ENCODE results near the gene SLC16A13.

The SLC16A13 gene

DNA sequence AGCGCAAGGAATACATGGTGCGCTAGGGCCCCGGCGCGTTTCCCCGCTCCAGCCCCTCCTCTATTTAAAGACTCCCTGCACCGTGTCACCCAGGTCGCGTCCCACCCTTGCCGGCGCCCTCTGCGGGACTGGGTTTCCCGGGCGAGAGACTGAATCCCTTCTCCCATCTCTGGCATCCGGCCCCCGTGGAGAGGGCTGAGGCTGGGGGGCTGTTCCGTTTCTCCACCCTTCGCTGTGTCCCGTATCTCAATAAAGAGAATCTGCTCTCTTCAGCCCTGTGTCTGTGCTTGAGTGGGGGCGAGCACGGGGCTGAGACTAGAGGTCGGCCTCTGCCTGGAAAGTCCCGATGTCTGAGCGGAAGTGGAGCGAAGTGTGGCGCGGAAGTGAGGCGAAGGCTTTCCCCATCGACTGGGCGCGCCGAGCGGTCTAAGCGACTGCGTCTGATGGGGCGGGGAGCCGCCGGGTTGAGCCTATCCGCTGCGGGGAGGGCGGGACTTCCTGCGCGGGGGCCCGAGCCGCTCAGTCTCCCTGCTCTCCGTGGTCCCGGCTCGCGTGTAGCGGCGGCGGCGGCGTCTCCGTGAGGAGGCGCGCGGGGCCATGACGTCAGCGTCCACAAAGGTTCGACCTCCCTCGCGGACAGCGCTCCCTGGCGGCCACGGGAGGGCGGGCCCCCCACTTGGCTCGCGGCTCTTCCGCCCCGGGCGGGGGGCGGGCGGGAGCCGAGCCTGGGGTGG is 21.4 kb upstream of the SLC16A13 start:
- peak; percentile 94 for DNase-seq

DNA sequence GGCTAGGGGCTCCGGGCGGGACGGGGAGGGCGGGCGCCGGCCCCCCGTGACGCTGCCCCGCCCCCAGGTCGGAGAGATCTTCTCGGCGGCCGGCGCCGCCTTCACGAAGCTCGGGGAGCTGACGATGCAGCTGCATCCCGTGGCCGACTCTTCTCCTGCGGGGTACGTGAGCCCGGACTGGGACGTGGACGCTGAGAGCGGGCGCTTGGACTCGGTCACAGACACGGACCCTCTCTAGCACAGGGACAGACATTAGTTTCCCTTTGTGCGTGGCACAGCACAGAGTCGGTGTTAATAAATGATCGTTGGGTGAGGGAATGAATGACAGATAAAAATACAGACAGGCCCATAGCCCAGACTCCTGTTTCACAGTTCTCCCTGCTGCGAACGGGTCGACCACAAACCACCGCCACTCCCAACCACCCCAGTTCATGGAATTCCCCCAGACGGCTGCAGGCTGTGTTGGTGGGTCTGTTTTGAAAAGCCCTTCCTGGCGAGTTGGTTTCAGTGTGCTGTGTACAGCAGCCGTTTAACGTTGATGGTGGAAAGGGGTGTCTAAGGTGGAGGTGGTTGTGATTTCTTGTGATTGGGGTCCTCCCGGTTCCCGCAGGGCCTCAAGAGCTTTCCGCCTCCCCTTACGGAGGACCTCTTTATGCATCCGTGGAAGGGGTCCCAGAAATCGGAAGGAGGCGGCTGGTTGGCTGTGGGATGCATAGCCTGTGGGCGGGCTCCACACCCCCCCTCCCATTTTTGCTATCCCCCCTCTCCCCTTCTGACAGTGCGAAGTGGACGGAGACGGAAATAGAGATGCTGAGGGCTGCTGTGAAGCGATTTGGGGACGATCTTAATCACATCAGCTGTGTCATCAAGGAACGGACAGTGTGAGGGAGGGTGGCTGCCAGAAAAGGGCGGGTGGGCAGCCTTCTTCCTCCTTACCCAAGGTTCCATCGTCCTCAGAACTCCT is 20.5 kb upstream of the SLC16A13 start:
- DNase-seq, result no peak

DNA sequence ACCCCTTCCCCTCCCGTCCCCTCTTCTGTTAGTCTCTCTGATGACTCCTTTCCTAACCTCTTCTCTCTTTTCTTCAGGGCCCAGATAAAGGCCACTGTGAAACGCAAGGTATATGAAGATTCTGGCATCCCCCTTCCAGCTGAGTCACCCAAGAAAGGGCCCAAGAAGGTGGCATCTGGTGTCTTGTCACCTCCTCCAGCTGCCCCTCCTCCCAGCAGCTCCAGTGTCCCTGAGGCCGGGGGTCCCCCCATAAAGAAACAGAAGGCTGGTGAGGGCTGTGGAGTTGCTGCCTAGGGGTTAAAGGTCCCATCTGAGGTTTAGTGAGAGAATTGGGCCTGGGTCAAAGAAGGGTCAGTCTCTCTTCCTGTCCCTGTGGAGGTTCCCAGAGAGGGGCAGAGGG is 19.4 kb upstream of the SLC16A13 start:
- no peak for DNase-seq

DNA sequence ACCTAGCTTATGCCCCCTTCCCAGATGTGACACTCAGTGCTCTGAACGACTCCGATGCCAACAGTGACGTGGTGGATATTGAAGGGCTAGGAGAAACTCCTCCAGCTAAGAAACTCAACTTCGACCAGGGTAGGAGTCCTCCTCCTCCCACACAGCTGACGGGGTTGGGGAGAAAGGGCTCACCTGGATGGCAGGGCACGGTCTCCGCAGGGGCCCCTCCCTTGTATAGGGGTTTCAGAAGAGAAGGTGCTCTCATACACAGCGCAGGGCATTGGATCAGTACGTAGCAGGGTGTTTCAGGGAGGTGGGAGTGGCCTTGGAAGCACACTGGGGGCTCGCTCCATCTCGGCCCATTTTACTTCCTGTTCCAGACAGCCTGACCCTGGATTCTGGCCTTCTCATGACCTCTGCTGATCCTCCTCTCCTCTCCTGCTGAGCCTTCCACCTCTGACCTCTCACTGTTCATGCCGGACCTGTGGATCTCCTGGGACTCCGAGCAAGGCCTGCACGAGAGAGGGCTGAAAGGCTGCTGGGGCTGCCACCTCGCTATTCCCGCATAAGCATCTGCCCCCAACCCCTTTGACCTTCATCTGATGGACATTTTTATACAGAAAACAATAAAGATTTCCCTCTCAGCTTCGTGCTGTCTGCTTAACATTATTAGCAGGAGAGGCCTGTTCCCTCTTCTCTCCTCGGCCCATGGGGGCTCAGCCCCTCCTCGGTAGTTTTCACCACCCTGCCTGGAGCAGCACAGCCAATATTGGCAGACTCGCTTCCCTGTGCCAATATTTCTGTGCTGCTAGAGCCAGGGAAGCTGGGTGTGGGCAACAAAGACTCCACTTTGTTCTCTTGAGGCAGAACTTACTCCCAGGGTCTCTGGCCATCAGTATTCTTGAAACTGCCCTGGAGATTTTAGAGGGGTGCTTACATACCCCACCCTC is 18.7 kb upstream of the SLC16A13 start:
- no peak for DNase-seq

DNA sequence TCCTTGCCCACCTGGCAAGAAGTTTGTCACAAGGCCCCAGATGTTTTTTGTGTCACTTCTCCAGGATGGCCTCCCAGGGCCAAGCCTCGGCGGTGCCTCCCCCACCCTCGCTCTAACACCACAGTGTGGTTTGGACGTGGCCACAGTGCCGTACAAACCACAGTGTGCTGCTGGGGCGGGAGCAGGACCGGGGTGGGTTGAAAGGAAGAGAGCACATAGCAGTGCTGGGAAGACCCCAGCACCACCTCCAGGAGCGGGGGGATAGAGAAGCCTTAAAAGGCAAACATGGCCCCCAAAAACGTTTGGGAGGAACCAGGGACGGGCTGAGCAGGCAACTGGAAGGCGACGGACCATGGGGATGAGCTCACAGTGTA is 18.0 kb upstream of the SLC16A13 start:
- no peak for DNase-seq

DNA sequence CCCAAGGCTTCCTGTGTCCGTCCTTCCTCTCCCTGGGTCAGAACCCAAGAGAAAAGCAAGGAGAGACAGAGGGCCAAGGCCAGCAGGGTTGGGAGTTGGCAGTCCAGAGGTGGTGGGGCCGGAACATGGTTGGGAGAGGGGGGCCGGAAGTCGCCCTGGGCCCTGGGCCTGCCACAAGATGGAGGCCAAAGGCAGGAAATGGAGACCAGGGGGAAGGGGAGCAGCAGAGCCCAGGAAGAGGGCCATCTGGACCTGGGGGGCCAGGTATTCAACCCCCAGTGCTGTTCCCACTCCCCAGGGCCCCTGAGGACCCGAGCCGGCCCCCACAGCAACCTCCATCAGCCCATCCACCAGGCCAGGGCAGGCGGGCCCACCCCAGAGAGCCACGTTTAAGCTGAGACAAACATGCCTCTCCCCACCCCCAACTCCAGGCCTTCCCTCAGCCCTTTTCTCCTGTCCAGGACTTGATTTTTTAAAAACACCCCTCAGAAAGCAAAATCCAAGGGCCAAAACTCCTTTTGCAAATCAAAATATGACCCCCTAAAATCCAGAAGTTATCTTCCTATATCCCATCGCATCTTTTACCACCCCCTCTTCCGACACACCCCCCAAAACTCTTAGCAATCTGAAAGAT is 17.4 kb upstream of the SLC16A13 start:
- no peak for DNase-seq

DNA sequence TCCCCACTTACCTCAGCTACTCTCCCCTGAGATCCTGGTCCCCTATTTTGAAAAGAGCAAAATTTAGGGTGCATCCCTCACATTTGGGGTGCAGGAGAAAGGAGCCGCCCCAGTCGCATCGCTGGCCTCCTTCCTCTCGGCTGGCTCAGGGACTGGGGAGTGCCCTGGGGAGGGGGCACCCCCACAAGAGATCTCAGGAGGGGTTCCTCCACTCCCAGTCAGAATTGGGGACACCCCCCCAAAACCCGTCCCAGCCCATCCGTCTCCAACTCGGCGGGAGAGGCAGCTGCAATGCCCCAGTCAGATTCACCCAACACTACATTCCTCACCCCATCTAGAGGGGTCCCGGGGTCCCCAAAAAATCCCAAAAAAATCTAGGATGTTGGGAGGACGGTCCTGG is 16.4 kb upstream of the SLC16A13 start:
- no peak for DNase-seq

DNA sequence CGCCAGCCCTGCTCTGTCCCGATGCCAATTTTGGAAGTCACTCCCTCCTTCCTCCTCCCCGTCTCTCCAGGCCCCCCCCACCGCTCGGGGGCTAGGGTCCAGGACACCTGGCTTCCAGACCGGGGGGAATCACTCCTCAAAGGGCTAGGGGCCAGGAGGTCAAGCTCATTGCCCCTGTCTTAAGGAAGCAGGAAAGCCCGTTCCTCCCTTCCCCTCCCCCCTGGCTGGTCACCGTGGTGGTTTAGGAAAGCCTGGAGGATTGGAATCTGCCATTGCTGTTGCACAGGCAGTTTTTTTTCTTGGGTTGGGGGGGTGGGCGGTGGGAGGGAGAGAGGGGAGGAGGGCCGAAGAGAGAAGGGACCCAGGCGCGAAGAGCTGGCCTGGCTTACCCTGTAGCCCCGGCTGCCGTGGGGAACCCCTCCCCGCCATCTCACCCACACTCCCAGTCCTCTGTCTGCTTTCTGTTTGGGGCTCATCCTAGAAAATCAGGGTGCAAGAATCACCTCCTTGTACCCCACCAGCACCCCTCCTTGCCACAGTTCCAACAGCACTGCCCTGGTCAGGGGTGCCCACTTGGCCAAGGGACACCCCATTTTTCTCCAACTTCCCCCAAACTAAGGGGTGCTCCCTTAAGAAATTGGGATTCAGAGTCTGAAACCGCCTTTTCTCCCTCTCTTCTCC is 15.8 kb upstream of the SLC16A13 start:
- peak; percentile 36 for DNase-seq

DNA sequence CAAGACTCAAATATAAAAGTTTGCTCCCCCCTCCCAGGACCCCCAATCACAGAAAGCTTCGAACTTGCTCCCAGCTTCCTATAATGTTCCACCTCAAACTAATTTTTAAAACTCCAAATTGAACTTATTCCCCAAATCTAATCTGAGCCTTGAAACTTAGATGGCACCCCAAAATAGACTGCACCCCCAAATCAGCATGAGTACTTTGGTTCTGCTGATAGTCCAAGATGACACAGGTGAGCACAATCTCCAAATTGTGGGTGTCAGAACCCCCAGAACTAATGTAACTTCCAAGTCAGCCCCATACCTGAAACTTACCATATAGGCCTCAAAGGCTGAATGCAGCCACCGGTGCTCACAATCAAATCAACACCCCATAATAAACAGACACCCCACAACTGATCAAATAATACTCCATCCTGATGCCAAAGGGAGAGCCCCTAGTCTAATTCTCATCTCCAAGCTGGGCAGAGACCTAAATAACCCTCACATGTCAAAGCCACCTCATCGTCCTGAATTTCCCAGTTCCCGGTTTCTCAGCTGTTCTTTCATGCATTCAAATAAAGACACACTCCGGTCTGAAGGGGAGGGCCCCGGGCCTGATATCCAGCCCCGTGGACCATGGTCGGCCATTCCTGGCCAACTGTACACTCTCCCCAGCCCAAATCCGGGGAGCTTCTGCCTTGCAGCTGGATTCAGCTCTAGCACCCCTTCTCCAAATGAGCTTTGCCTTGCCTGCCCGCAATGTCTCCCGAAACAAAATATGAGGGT is 14.7 kb upstream of the SLC16A13 start:
- no peak for DNase-seq

DNA sequence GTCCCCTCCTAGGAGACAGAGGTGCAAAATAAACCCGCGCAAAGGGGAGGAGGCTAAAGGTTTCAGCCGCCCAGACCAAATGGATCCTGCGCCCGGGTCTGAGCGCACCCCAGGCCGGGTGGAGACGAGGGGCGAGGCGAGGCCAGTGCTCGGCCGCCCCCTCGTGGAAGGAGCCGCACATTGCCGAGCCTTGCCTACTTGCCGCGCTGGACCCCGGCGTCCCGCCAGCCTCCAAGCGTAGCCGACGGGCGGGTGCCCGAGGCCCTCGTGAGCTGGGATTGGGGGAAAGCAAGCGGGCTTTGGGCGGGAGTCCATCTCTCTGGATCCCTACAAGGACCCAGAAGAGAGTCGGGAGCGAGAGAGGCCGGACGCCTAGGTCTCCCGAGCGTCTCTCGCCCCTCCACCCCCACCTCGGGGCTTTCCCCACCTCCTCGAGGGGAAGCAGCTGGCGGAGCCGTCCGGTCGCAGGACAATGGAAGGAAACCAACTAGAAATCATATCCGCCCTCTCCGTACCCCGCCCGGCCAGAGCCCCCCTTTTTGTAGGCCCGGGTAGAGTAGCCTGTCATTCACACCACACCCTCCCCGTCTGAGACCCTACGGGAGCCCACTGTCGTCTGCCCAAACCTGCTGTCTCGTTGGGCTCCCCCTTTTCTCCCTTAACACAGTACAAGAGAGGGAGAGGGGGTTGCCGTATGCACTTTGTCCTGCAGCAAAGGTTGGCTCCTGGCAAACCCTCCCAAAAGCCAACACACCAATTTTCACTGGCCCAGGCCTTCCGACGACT is 13.6 kb upstream of the SLC16A13 start:
- DNase-seq, result peak; percentile 20

DNA sequence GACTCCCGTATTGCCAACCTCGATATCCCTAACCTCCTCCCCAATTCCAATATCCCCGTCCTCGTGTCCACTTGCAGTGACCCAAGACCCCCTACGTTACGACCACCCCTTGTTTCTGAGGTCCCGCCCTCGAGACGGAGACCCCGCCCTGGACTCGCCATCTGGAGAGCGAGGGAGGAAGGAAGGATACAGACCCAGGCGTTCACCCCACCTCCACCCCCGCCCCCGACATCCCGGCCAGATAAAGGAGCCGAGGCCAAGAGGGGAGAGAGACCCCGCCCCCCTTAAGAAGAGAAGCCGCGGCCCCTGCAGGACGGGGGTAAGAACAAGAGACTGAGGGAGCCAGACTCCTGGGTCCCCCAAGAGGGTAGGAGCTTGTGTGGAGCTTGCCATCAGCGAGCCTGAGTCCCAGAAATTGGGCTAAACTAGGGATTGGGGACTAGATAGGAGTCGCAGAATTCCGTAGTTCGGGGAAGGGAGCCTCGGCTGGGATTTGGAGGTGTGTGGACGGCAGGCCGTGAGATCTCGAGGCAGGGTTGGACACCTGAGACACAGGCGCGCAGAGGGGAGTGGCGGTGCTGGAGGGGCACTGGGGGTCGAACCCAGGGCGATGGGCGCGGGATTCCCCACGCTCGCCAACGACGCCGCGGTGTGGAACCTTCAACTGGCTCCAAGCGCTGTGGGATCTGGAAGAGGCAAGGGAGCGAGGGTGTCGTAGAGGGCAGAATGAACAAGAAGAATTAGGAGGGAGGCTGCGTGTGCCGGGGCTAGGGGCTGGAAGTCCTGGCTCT is 12.8 kb upstream of the SLC16A13 start, which contains the start of gene BCL6B:
BCL6B (plus strand) TSS at position 270 of the 791 bp plus-strand sequence. CDS start 622 bp downstream, outside the sequence.
- DNase-seq, result no peak

DNA sequence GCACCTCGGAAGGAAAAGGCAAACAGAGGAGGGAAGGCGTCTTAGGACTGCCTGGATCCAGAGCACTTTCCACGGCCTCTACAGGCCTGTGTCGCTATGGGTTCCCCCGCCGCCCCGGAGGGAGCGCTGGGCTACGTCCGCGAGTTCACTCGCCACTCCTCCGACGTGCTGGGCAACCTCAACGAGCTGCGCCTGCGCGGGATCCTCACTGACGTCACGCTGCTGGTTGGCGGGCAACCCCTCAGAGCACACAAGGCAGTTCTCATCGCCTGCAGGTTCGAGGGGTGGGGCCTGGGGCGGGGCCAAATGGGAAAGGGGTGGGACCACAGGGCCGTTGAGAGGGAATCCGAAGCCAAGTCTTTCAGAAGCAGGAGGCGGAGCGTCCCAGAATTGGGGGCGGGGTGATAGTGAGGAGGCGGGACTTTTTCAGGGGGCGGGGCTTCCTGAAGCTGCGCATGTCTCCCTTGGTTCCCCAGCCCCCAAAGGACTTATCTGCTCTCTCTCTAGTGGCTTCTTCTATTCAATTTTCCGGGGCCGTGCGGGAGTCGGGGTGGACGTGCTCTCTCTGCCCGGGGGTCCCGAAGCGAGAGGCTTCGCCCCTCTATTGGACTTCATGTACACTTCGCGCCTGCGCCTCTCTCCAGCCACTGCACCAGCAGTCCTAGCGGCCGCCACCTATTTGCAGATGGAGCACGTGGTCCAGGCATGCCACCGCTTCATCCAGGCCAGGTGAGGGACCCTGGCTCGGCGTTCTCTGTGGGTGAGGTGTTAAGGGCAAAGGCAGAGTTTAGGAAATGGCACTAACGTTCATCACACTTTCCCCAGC is 12.0 kb upstream of the SLC16A13 start:
- no peak for DNase-seq

DNA sequence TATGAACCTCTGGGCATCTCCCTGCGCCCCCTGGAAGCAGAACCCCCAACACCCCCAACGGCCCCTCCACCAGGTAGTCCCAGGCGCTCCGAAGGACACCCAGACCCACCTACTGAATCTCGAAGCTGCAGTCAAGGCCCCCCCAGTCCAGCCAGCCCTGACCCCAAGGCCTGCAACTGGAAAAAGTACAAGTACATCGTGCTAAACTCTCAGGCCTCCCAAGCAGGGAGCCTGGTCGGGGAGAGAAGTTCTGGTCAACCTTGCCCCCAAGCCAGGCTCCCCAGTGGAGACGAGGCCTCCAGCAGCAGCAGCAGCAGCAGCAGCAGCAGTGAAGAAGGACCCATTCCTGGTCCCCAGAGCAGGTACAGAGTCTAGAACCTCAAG is 11.4 kb upstream of the SLC16A13 start:
- DNase-seq, result no peak

DNA sequence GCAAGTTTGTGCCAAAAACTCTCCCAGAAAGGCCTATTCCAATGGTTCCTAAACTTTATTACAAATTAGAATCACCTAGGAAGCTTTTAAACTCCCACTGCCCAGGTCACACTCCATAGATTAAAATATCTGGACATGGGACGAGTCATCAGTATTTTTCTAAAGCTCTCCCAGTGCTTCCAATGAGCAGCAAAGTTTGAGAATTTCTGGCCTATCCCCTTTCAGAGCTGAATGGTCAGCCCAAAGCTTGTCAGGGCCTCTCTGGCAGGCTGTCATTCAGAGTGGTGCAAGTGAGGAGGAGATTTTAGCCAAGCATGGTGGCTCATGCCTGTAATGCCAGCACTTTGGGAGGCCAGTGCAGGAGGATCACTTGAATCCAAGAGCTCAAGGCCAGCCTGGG is 10.6 kb upstream of the SLC16A13 start:
- DNase-seq, result no peak

DNA sequence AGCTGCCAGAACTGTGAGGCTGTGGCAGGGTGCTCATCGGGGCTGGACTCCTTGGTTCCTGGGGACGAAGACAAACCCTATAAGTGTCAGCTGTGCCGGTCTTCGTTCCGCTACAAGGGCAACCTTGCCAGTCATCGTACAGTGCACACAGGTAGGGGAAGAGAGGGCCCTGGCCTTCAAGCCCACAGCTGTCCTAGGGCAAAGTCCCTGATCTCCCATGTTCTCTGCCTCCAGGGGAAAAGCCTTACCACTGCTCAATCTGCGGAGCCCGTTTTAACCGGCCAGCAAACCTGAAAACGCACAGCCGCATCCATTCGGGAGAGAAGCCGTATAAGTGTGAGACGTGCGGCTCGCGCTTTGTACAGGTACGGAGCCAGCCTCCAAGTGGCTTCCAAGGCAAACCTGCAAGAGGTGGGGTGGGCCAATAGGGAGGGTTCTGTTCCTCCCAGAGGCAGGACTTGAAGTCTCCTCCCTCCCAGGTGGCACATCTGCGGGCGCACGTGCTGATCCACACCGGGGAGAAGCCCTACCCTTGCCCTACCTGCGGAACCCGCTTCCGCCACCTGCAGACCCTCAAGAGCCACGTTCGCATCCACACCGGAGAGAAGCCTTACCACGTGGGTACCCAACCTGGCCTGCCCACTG is 9.2 kb upstream of the SLC16A13 start:
- no peak for DNase-seq

DNA sequence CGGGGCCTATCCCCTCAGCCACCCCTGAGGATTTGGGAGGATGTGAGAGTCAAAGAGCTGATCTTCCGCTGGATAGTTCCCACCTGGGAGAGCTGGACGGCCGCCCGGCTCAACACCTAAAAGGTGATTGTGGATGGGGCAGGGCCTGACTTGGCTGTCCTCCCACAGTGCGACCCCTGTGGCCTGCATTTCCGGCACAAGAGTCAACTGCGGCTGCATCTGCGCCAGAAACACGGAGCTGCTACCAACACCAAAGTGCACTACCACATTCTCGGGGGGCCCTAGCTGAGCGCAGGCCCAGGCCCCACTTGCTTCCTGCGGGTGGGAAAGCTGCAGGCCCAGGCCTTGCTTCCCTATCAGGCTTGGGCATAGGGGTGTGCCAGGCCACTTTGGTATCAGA is 8.5 kb upstream of the SLC16A13 start:
- no peak for DNase-seq

DNA sequence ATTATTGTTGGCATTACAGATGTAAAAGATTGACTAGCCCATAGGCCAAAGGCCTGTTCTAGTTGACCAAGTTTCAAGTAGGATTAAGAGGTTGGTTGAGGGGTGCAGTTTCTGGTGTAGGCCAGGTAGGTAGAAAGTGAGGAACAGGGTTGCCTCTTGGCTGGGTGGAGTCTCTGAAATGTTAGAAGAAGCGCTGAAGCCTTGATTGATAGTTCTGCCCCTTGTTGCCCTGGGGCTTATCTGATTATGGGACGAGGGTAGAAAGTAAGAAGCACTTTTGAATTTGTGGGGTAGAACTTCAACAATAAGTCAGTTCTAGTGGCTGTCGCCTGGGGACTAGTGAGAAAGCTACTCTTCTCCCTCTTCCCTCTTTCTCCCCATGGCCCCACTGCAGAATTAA is 6.7 kb upstream of the SLC16A13 start:
- no peak for DNase-seq

DNA sequence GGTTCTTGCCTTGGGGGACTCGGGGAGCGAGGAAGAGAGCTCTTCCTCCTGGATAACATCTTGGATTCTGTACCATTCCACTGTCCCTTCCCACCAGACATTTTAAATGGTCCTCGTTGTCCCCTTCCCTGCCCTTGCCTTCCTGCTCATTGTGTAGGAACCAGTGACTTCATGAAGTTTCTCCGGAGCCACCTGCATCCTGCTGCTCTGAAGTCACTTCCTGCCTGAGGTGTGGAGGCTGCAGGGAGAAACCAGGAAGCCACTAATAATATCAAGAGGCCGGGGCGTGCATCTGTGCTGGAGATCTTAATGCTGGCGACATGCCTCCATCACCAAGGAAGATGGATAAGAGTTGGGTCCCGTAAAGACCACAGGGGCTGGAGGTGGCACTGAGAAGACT is 6.2 kb upstream of the SLC16A13 start:
- DNase-seq, result no peak

Data from NCI-H2171 treated with DMSO at 0.1 percent for 48 hours (cell line).